Vagina (tissue), 2 donors: ENCODE data around the gene SMARCE1. TPM values are rescaled to one million over a fixed set of nuclear protein-coding genes. Genes with fewer than 3 reads are reported as not detected.

ENCODE experiments used
- DNase-seq, 2 donors: peaks; one replicate each; pipeline ENCODE4 v3.0.0-alpha.2; 2017; ENCODE audit errors: extremely low spot score in 2 of 2
- H3K27ac ChIP-seq: fragments of 200-600 bp; sonication (generic); one replicate; pipeline ENCODE4 v1.5.1; 2019
- H3K27me3 ChIP-seq: fragments of 200-600 bp; sonication (generic); one replicate; pipeline ENCODE4 v1.5.1; 2019
- H3K36me3 ChIP-seq, 2 donors: fragments of 200-600 bp; sonication (generic); one replicate each; pipeline ENCODE4 v1.5.1; 2017 to 2019
- H3K4me1 ChIP-seq: fragments of 200-600 bp; sonication (generic); one replicate; pipeline ENCODE4 v1.5.1; 2019
- H3K4me3 ChIP-seq, 2 donors: fragments of 200-600 bp; sonication (generic); 1 replicate in 1 of 2; 2 replicates in 1 of 2; pipeline ENCODE4 v1.5.1; 2016 to 2019
- H3K9me3 ChIP-seq: fragments of 200-600 bp; sonication (generic); one replicate; pipeline ENCODE4 v1.5.1; 2019
- CTCF ChIP-seq, 3 experiments: fragments of 450-650 bp in 2 of 3; fragments of 200-600 bp in 1 of 3; sonication (generic) in 1 of 3; IDR thresholded peaks; one replicate each; pipeline ENCODE4 v1.5.1; 2017 to 2019; ENCODE audit warnings: antibody characterized with exemption in 3 of 3, mild to moderate bottlenecking in 2 of 3, moderate library complexity in 2 of 3
- POLR2A ChIP-seq, 2 donors: fragments of 450-650 bp; IDR thresholded peaks; one replicate each; pipeline ENCODE4 v1.6.1; 2017; ENCODE audit warnings: antibody characterized with exemption in 2 of 2, mild to moderate bottlenecking in 2 of 2, moderate library complexity in 2 of 2
- POLR2AphosphoS5 ChIP-seq, 2 donors: sonication (generic); formaldehyde crosslinking; IDR thresholded peaks; one replicate each; pipeline ENCODE4 v1.9.0; 2017; ENCODE audit warnings: antibody characterized with exemption in 2 of 2, mild to moderate bottlenecking in 2 of 2, low read depth in 1 of 2; ENCODE audit not compliant: insufficient read depth in 1 of 2
- intact Hi-C: fragments of 100-400 bp; cut with DNase I; formaldehyde crosslinking; loops from one replicate; pipeline ENCODE4 v1.15.1; 2023
- total RNA-seq: library from RNA; depleted of rRNA; stranded (reverse); fragments of >200 nt; gene quantifications from one replicate; pipeline ENCODE4 v1.2.3, GENCODE V29; 2016

SMARCE1 gene
- total RNA-seq, 1 donor from 2014 or later = 96.3 TPM

GRCh38 chr17:40621578-40621977 is 26.0 kb downstream of the SMARCE1 start:
- TF ChIP-seq CTCF (IDR thresholded peaks at IDR 0.05) = no peak
- no peak for TF ChIP-seq POLR2AphosphoS5 (IDR thresholded peaks at IDR 0.05; ENCODE audit: insufficient read depth in 1 of 2, low read depth in 1 of 2)
- no peak for TF ChIP-seq POLR2A (IDR thresholded peaks at IDR 0.05)
- peak overlapping the region; percentile 18 for H3K27ac ChIP-seq
- H3K9me3 ChIP-seq = no peaks in the 10 kb centered on the region
- H3K36me3 ChIP-seq = no peaks in the 10 kb centered on the region
- no peak for DNase-seq
- intact Hi-C loops = no loop called here
- H3K4me1 ChIP-seq = peaks cover 26% of the 10 kb centered on the region
- no peaks in the 10 kb centered on the region for H3K27me3 ChIP-seq
- no peak overlapping the region for H3K4me3 ChIP-seq

- H3K4me3 ChIP-seq = no peak overlapping the region
- intact Hi-C loops = no loop called here
- no peaks in the 10 kb centered on the region for H3K27me3 ChIP-seq
- TF ChIP-seq POLR2A (IDR thresholded peaks at IDR 0.05) (no peak), POLR2AphosphoS5 (IDR thresholded peaks at IDR 0.05; ENCODE audit: insufficient read depth in 1 of 2, low read depth in 1 of 2) (no peak), CTCF (IDR thresholded peaks at IDR 0.05) (no peak)
- no peaks in the 10 kb centered on the region for H3K36me3 ChIP-seq
- DNase-seq = no peak
- H3K27ac ChIP-seq = peak overlapping the region; percentile 18
- peaks cover 26% of the 10 kb centered on the region for H3K4me1 ChIP-seq
- H3K9me3 ChIP-seq = no peaks in the 10 kb centered on the region
Measured at GRCh38 chr17:40621019-40621418, 26.6 kb downstream of the SMARCE1 start.

DNA sequence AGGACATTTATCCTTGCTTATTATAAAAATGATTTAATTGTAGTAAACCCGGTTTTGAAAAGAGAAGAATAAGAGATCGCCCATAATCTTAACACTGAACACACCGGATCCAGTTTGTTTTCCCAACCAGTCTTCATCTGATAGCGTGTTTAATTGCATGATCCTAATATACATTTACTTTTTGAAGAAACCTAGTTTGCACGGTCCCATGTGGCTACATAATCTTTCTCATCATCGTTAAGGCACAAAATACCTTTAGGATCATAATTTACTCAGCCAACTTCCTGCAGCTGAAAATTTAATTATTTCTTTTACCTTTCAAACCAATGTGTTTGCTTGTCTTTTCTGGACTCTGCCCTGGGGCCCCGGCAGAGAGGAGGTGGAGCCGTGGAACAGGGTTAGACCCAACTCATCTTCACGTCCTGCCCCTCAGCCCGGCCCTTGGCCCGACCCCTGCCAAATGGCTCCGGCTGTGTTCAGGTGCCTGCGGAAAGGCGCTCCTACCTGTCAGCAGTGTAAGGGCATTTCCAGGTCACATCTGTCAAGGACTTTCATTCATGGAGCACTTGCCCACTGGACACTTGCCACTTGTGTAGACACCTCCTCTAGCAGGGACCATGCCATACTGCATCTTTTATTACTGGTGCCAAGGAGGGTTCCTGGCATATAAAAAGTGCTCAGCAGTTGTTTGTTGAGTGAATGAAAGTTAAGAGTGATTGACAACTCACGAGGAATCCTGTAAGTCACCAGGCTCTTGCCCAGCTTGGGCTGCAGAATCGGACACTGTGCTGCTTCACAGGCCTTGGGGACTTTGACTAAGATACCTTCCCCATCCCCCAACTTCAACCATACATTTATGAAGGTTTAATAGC is 28.6 kb downstream of the SMARCE1 start:
- DNase-seq = no peak
- no peaks in the 10 kb centered on the region for H3K36me3 ChIP-seq
- H3K27ac ChIP-seq = peak overlapping the region; percentile 2
- H3K4me3 ChIP-seq = no peak overlapping the region
- peaks cover 26% of the 10 kb centered on the region for H3K4me1 ChIP-seq
- H3K9me3 ChIP-seq = no peaks in the 10 kb centered on the region
- TF ChIP-seq POLR2A (IDR thresholded peaks at IDR 0.05) (no peak), POLR2AphosphoS5 (IDR thresholded peaks at IDR 0.05; ENCODE audit: insufficient read depth in 1 of 2, low read depth in 1 of 2) (no peak), CTCF (IDR thresholded peaks at IDR 0.05) (no peak)
- intact Hi-C loops = loop anchor here (10.0 kb wide), 1 partner anchor 176 kb away; the partner anchor contains the start of gene KRT28
- H3K27me3 ChIP-seq = no peaks in the 10 kb centered on the region

DNA sequence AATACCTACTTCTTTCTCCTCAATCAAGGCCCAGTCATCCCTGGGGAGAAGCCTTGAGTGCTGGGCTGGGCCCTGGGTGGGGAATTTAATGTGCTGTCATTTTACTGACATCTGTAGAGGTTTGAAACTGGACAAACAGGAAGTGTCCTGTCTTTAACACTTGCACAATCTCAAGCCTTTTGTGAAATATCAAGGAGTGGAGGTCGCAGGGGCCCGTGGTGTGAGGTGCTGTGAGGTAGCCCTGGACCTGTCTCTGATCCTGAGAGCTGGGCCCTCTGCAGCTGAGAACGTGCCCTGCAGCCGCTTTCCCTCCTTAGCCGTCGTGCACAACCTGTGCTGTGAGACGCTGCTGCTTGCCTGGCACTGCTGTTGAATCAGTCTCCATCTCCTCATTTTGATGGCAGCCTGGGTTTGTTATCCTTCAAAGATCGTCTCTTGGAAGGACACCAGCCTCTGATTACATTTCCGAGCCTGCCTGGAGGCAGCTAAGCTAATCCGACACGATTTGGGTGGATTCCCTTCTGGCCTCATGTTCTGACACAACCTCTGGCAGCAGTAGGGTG is 29.9 kb downstream of the SMARCE1 start:
- DNase-seq = no peak
- Histone ChIP-seq H3K27ac (peak overlapping the region; percentile 25), H3K27me3 (no peaks in the 10 kb centered on the region), H3K9me3 (no peaks in the 10 kb centered on the region), H3K4me3 (no peak overlapping the region), H3K4me1 (peaks cover 24% of the 10 kb centered on the region), H3K36me3 (no peaks in the 10 kb centered on the region)
- TF ChIP-seq POLR2A (IDR thresholded peaks at IDR 0.05) = no peak
- TF ChIP-seq CTCF (IDR thresholded peaks at IDR 0.05) = no peak
- TF ChIP-seq POLR2AphosphoS5 (IDR thresholded peaks at IDR 0.05; ENCODE audit: insufficient read depth in 1 of 2, low read depth in 1 of 2) = peak; percentile 48 to 52
- intact Hi-C loops = loop anchor here (10.0 kb wide), 1 partner anchor 177 kb away; the partner anchor contains the start of gene KRT28
